NCI-H748 (cell line): ENCODE data around the gene CHST15.

ENCODE experiments used
- DNase-seq: peaks from one replicate; lab custom pipeline; 2025; ENCODE audit not compliant: unreplicated experiment; lab: John Stamatoyannopoulos, UW

CHST15 gene

GRCh38 chr10:124032087-124032935 lies 61.1 kb downstream of the CHST15 start:
- no peak for DNase-seq

- no peak for DNase-seq
These were observed 62.8 kb downstream of the CHST15 start for GRCh38 chr10:124030492-124031110.

- DNase-seq, result no peak
These were observed 63.3 kb downstream of the CHST15 start for GRCh38 chr10:124030061-124030460.

GRCh38 chr10:124029559-124029958 lies 63.8 kb downstream of the CHST15 start:
- no peak for DNase-seq

- no peak for DNase-seq
These were observed 64.5 kb downstream of the CHST15 start for GRCh38 chr10:124028700-124029480.

- no peak for DNase-seq
These were observed 65.7 kb downstream of the CHST15 start for GRCh38 chr10:124027651-124028050.

- no peak for DNase-seq
These were observed 66.3 kb downstream of the CHST15 start for GRCh38 chr10:124027031-124027611.

- DNase-seq, result no peak
These were observed 66.8 kb downstream of the CHST15 start for GRCh38 chr10:124026589-124026939.

GRCh38 chr10:124025660-124026588 lies 67.5 kb downstream of the CHST15 start:
- no peak for DNase-seq

- no peak for DNase-seq
These were observed 68.2 kb downstream of the CHST15 start for GRCh38 chr10:124025152-124025551.

- DNase-seq, result no peak
These were observed 71.3 kb downstream of the CHST15 start for GRCh38 chr10:124022066-124022465.

GRCh38 chr10:124020981-124021815 lies 72.2 kb downstream of the CHST15 start:
- peak; percentile 38 for DNase-seq

- no peak for DNase-seq
These were observed 73.3 kb downstream of the CHST15 start for GRCh38 chr10:124019886-124020797.

- DNase-seq, result no peak
These were observed 74.4 kb downstream of the CHST15 start for GRCh38 chr10:124018886-124019525.

GRCh38 chr10:124017729-124018128 lies 75.7 kb downstream of the CHST15 start:
- no peak for DNase-seq

- DNase-seq, result no peak
These were observed 76.5 kb downstream of the CHST15 start for GRCh38 chr10:124016804-124017375.

- DNase-seq, result no peak
These were observed 77.4 kb downstream of the CHST15 start for GRCh38 chr10:124015991-124016390.
